ENCODE data around the gene CIRBP. TPM values are rescaled to one million over a fixed set of nuclear protein-coding genes. Genes with fewer than 3 reads are reported as not detected.

The CIRBP gene
- total and polyA plus RNA-seq, 9 of the 15 experiments (the other 6 are each of a cell fraction or from before 2014, with no cell fraction given): 20.5 to 327 (median 176) TPM

DNA sequence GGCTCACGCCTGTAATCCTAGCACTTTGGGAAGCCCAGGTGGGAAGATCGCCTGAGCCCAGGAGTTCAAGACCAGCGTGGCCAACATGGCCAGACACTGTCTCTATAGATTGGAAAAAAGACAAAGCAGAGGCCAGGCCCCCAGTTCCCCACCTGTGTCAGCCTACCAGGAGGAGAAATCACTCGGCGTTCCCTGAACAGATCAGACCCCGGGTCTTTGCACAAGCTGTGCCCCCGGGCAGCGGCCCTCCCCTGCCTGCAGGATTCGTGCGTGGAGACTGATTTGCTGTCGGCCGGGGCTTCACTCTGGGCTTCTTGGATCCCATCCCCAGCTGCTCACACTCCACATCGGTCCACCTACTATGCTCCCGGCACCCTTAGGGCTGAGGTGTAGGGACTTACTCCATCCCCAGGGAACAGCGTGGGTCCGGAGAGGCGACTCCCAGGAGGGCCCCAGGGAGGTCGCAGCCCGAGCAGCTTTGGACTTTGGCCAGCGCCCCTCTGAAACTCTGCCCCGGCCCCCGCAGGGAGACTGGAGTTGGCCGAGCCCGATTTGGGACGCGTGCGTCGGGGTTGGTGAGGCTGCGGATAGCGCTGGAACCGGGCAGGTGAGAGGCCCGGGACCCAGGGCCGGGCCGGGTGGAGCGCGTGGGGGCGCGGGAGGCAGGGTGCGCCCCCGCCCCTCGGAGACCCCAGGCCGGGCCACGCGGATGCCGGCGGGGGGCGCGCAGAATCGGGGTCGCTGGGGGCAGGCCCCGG, 16.0 kb downstream of the CIRBP start:
- in situ Hi-C loops (cut with MboI) (no loop called here), intact Hi-C loops (cut with micrococcal nuclease) (no loop called here)
- H3K9me1 ChIP-seq (ENCODE audit: control insufficient read depth, insufficient read depth, low read length): no peaks in the 10 kb centered on the region
- H3K36me3 ChIP-seq (ENCODE audit: control insufficient read depth, insufficient read depth, low read length): peaks cover 8% of the 10 kb centered on the region; the same call in 1 of the 3 replicates
- FAIRE-seq (no peak), DNase-seq (ENCODE audit: extremely low read depth in 1 of 4, low spot score in 3 of 4) (no peak), ATAC-seq (no peak)
- no peak overlapping the region for H3K4me2 ChIP-seq (ENCODE audit: insufficient read depth, low read length)
- no TSS peak for BruUV-seq (replicated peaks)
- peak overlapping the region in 1 of 2 experiments; percentile 9; a peak in 1 of 4 replicates for H3K9ac ChIP-seq (ENCODE audit: insufficient read depth in 1 of 2, low read depth in 2 of 2, low read length in 2 of 2)
- peaks cover 12% of the 10 kb centered on the region for H4K20me1 ChIP-seq (replicated peaks; ENCODE audit: control insufficient read depth, insufficient read depth, low read length)
- H3K79me2 ChIP-seq (ENCODE audit: control insufficient read depth, insufficient read depth, low read length): no peaks in the 10 kb centered on the region
- CTCF ChIA-PET (ENCODE audit: low intra/inter-chr PET ratio): interaction anchor here (0.6 kb wide), 1 partner anchor 482 kb away, joined by 3 read pairs; no protein-coding TSS in a partner anchor
- peaks cover 22 to 48% of the 10 kb centered on the region in 2 experiments; a peak in 4 of 5 replicates for H3K27me3 ChIP-seq (ENCODE audit: control insufficient read depth in 2 of 2, insufficient read depth in 2 of 2, low read length in 2 of 2)
- H3K4me3 ChIP-seq: no peak overlapping the region
- 12% methylated on average over 27 of the region's 51 CpGs for WGBS (ENCODE audit: insufficient coverage, low coverage, missing lambda C conversion rate)
- POLR2A ChIA-PET: interaction anchor here (0.7 to 1.5 kb wide), 4 partner anchors 10 to 133 kb away, joined by 4 to 7 read pairs (median 6); partner anchors contain the start of genes CIRBP and FAM174C
- H3K4me1 ChIP-seq (replicated peaks in 1 of 2; ENCODE audit: control insufficient read depth in 2 of 2, insufficient read depth in 2 of 2, low read length in 2 of 2): peaks cover 0 to 84% of the 10 kb centered on the region in 2 experiments; a peak in 2 of 5 replicates
- H2AFZ ChIP-seq (ENCODE audit: low read depth, low read length): no peak overlapping the region
- TF ChIP-seq ZKSCAN1 (IDR thresholded peaks at IDR 0.05; ENCODE audit: low read depth, low read length) (peak; percentile 75; the same call in 1 of the 2 replicates), KDM5B (IDR thresholded peaks at IDR 0.05; ENCODE audit: insufficient replicate concordance, low read depth, low read length) (peak; percentile 27), ZNF583 (CRISPR knock-in tag; IDR thresholded peaks at IDR 0.05) (no peak)
- no peak overlapping the region for H3K27ac ChIP-seq (ENCODE audit: extremely low read depth, low read depth, low read length)
- H3K9me3 ChIP-seq (replicated peaks; ENCODE audit: control insufficient read depth, insufficient read depth, low read depth, low read length): no peaks in the 10 kb centered on the region

Data from K562 (cell line).